Activated CD4-positive, alpha-beta T cell treated with anti-CD3 and anti-CD28 coated beads, Interleukin-2, amount 10 ng/mL, durations not matched to agents 7 days and 5 days (primary cell): Measurements from ENCODE around the gene SLC44A4. TPM values are rescaled to one million over a fixed set of nuclear protein-coding genes. Genes with fewer than 3 reads are reported as not detected.
"Not testable (repeated sequence)": the region's sequence is repeated elsewhere in the genome, so short reads cannot be mapped to it uniquely, and the experiment has no call there.

Source experiments
- CTCF ChIA-PET: fragments of 350-600 bp; sonication (Branson Sonifier 250); formaldehyde crosslinking; loops from one replicate; lab custom pipeline; 2021; ENCODE audit warnings: antibody characterized with exemption; lab: Charles Lee
- POLR2A ChIA-PET: fragments of 350-600 bp; sonication (Branson Sonifier 250); formaldehyde crosslinking; loops from one replicate; lab custom pipeline; 2021; ENCODE audit warnings: antibody characterized with exemption; lab: Charles Lee
- DNase-seq: peaks from one replicate; pipeline ENCODE4 v3.0.0-alpha.2; 2020
- H3K27ac Mint-ChIP-seq: one replicate; pipeline ENCODE4 v1.8.0; 2021; ENCODE audit warnings: mild to moderate bottlenecking, moderate library complexity, mixed read lengths
- H3K27me3 Mint-ChIP-seq: one replicate; pipeline ENCODE4 v1.8.0; 2021; ENCODE audit warnings: mixed read lengths
- H3K36me3 Mint-ChIP-seq: one replicate; pipeline ENCODE4 v1.8.0; 2021; ENCODE audit warnings: low read depth, mixed read lengths
- H3K4me1 Mint-ChIP-seq: one replicate; pipeline ENCODE4 v1.8.0; 2021; ENCODE audit warnings: mixed read lengths
- H3K4me3 Mint-ChIP-seq: one replicate; pipeline ENCODE4 v1.8.0; 2021; ENCODE audit warnings: mild to moderate bottlenecking, moderate library complexity, mixed read lengths
- H3K9me3 Mint-ChIP-seq: one replicate; pipeline ENCODE4 v1.8.0; 2021; ENCODE audit warnings: mixed read lengths
- total RNA-seq, 2 experiments: library from RNA; stranded (reverse); gene quantifications; one replicate each; pipeline ENCODE4 v1.2.3, GENCODE V29; 2021

The SLC44A4 gene
- total RNA-seq, 2 experiments from 2014 or later = 0.15 TPM; not detected in 1

DNA sequence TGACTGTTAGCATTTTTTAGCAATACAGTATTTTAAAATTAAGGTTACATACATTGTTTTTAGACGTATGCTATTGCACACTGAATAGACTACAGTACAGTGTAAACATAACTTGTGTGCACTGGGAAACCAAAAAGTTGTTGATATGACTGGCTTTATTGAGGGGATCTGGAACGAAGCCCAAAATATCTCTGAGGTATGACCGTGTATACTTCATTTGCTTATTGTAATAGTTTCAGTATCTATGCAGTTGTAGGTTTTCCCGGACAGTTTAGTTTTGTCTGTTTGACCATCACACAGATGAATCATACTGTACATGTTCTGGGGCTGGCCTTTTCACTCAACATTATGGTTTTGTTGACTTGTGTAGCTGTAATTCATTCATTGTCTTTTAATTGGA is 30.0 kb upstream of the SLC44A4 start:
- peaks cover 13% of the 10 kb centered on the region for H3K4me1 Mint-ChIP-seq
- ChIA-PET CTCF (interaction anchor here (0.6 kb wide), 3 partner anchors 42 to 244 kb away, joined by 3 to 4 read pairs (median 3); partner anchors contain the start of genes NELFE and SKIC2), POLR2A (interaction anchor here (0.7 kb wide), 1 partner anchor 340 kb away, joined by 3 read pairs; no protein-coding TSS in a partner anchor)
- H3K36me3 Mint-ChIP-seq = no peaks in the 10 kb centered on the region
- H3K4me3 Mint-ChIP-seq = no peak overlapping the region
- DNase-seq = no peak
- H3K9me3 Mint-ChIP-seq = no peaks in the 10 kb centered on the region
- peaks cover 10% of the 10 kb centered on the region for H3K27me3 Mint-ChIP-seq
- no peak overlapping the region for H3K27ac Mint-ChIP-seq

DNA sequence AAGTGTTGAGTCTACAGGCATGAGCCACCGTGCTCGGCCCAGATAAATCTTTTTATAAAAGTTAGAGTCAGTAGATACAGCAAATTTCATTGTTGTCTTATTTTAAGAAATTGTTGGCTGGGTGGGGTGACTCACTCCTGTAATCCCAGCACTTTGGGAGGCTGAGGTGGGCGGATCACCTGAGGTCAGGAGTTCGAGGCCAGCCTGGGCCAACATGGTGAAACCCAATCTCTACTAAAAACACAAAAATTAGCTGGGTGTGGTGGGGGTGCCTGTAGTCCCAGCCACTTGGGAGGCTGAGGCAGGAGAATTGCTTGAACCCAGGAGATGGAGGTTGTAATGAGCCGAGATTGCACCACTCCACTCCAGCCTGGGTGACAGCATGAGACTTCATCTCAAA is 29.5 kb upstream of the SLC44A4 start:
- not testable (repeated sequence) for H3K9me3 Mint-ChIP-seq, DNase-seq, H3K4me3 Mint-ChIP-seq, H3K36me3 Mint-ChIP-seq, H3K27ac Mint-ChIP-seq
- ChIA-PET POLR2A (interaction anchor here (0.7 kb wide), 1 partner anchor 340 kb away, joined by 3 read pairs; no protein-coding TSS in a partner anchor), CTCF (interaction anchor here (0.6 to 1.7 kb wide), 3 partner anchors 10 to 362 kb away, joined by 3 read pairs; partner anchors contain the start of genes ATP6V1G2, NELFE and SKIC2)
- H3K27me3 Mint-ChIP-seq = peaks cover 14% of the 10 kb centered on the region
- peaks cover 13% of the 10 kb centered on the region for H3K4me1 Mint-ChIP-seq

DNA sequence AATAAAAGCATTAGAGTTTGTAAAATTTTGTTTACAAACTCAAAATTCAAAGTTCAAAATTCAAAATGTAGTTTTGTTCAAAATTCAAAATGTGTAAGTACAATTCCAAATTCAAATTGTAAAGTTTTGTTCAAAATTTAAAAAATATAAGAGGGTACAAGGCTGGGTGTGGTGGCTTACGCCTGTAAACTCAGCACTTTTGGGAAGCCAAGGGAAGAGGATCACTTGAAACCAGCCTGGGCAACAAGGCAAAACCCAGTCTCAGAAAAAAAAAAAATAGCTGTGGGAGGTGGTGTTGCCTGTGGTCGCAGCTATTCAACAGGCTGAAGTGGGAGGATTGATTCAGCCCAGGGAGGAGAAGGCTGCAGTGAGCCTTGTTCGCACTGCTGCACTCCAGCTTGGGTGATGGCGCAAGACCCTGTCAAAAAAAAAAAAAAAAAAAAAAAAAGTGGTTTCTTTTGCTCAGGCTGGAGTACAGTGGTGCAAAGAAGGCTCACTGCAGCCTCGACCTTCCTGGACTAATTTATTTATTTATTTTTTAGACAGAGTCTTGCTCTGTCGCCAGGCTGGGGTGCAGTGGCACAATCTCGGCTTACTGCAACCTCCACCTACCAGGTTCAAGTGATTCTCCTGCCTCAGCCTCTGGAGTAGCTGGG is 28.5 kb upstream of the SLC44A4 start:
- Mint-ChIP-seq H3K27ac (no peak overlapping the region), H3K4me3 (no peak overlapping the region), H3K4me1 (peaks cover 21% of the 10 kb centered on the region), H3K27me3 (peaks cover 14% of the 10 kb centered on the region), H3K36me3 (no peaks in the 10 kb centered on the region), H3K9me3 (no peaks in the 10 kb centered on the region)
- ChIA-PET CTCF (interaction anchor here (0.6 to 1.7 kb wide), 3 partner anchors 11 to 570 kb away, joined by 3 to 4 read pairs (median 3); partner anchors contain the start of gene ATP6V1G2), POLR2A (no interaction called here)
- DNase-seq = no peak

DNA sequence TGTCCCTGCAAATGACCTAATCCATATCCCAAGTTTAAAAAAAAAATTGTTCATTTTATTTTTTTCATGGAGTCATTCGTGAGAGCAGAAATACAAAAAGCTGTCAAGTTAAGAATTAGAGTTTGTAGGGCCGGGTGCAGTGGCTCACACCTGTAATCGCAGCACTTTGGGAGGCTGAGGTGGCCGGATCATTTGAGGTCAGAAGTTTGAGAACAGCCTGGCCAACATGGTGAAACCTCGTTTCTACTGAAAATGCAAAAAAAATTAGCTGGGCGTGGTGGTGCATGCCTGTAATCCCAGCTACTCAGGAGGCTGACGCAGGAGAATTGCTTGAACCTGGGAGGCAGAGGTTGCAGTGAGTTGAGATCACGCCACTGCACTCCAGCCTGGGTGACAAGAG is 27.9 kb upstream of the SLC44A4 start:
- CTCF ChIA-PET = interaction anchor here (0.6 to 1.7 kb wide), 3 partner anchors 11 to 571 kb away, joined by 3 to 4 read pairs (median 4); no protein-coding TSS in a partner anchor
- H3K4me3 Mint-ChIP-seq, H3K27ac Mint-ChIP-seq, DNase-seq, H3K9me3 Mint-ChIP-seq, POLR2A ChIA-PET, H3K36me3 Mint-ChIP-seq: not testable (repeated sequence)
- H3K4me1 Mint-ChIP-seq = peaks cover 21% of the 10 kb centered on the region
- H3K27me3 Mint-ChIP-seq = peaks cover 14% of the 10 kb centered on the region

DNA sequence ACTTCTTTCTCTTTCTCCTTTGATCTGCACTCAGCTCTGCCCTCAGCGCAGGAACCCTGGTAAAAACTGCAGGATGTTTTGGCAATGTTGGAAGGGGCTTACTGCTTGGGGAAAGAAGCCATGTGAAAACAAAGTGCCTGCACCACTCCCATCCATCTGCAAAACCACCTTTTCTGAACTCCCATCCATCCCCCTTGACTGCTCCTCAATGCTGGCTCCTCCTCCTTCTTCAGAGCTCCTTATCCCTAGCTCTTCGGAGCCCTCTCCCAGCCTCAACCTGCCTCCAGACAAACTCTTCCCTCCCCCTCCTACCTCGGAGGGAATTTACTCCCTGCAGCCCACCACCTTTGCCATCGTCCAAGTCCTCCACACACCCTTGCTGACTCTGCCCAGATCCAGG is 27.3 kb upstream of the SLC44A4 start:
- DNase-seq = no peak
- Mint-ChIP-seq H3K4me1 (peaks cover 20% of the 10 kb centered on the region), H3K36me3 (no peaks in the 10 kb centered on the region), H3K27ac (no peak overlapping the region), H3K4me3 (peak overlapping the region; percentile 9), H3K27me3 (peaks cover 14% of the 10 kb centered on the region), H3K9me3 (no peaks in the 10 kb centered on the region)
- POLR2A ChIA-PET = no interaction called here
- CTCF ChIA-PET = interaction anchor here (0.8 kb wide), 1 partner anchor 47 kb away, joined by 4 read pairs; no protein-coding TSS in a partner anchor

DNA sequence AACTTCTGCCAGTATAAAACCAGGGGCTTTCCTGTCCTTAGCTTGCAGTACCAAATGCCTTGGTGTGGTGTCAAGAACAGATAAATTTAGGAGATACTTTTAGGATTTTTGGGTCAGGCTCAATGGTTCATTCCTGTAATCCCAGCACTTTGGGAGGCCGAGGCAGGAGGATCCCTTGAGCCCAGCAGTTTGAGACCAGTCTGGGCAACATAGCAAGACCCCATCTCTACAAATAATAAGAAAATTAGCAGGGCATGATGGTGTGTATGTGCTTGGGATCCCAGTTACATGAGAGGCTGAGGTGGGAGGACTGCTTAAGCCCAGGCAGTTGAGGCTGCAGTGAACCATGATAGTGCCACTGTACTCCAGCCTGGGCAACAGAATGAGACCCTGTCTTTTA is 26.2 kb upstream of the SLC44A4 start:
- no peaks in the 10 kb centered on the region for H3K9me3 Mint-ChIP-seq
- DNase-seq = no peak
- no peaks in the 10 kb centered on the region for H3K36me3 Mint-ChIP-seq
- ChIA-PET POLR2A (no interaction called here), CTCF (interaction anchor here (1.0 kb wide), 1 partner anchor 13 kb away, joined by 4 read pairs; no protein-coding TSS in a partner anchor)
- H3K4me3 Mint-ChIP-seq = no peak overlapping the region
- H3K27ac Mint-ChIP-seq = no peak overlapping the region
- H3K4me1 Mint-ChIP-seq = peaks cover 16% of the 10 kb centered on the region
- H3K27me3 Mint-ChIP-seq = peaks cover 14% of the 10 kb centered on the region

DNA sequence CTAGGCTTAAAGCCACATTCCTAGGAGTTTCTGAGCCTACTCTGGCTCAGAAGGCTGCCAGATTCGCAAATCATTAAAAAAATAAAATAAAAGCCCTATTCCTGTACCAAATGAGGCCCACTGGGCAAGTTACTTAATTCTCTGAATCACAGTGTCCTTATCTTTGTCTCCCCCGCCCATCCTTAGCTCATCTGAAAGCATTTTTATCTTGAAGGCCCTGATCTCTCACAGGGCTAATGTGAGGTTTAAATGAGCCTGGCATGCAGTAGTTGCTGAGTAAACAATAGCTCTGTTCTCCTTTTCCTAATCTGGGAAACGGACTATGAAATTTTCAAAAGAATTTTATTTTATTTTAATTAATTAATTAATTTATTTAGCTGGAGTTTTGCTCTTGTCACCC is 25.2 kb upstream of the SLC44A4 start:
- Mint-ChIP-seq H3K4me3 (no peak overlapping the region), H3K27me3 (peaks cover 14% of the 10 kb centered on the region), H3K4me1 (peaks cover 27% of the 10 kb centered on the region), H3K36me3 (no peaks in the 10 kb centered on the region), H3K9me3 (no peaks in the 10 kb centered on the region), H3K27ac (no peak overlapping the region)
- CTCF ChIA-PET = interaction anchor here (1.0 kb wide), 1 partner anchor 14 kb away, joined by 4 read pairs; no protein-coding TSS in a partner anchor
- POLR2A ChIA-PET = interaction anchor here (0.5 to 0.6 kb wide), 2 partner anchors 27 to 239 kb away, joined by 3 read pairs; partner anchors contain the start of gene GPANK1
- DNase-seq = no peak

DNA sequence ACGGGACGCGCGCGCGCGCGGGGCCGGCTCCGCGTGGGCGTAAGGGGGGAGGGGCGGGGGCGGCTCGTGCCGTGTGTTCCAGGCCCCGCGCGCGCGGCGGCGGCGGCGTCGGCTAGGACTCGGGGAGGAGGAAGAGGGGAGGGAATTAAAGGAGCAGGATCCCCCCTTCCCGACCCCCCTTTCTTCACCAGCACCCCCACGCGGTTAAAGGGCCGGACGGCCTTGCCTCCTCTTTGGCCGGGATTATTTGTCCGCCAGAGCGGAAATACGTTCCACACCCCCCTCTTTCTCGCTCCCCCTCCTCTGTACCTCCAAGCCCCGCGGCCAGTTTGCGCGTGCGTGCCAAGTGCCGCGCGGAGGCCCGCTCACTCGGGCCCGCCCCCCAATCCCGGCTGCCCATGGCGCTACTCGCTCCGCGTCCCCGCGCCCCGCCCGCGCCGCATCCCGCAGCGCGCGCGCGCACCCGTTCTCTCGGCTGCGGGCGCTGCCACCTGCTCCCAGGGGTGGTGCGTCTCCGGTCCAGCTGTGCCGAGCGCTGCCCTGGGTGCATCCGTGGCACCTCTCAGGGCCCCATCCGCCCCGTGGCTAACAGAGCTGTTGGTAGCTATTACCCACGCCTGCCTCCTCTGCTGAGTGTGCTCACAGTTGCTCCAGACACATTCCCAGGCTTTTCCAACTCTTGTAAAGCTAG is 23.3 kb upstream of the SLC44A4 start, which contains the start of gene ZBTB12:
Gene ZBTB12, minus strand, starts transcription at position 134 of the 691 bp plus-strand sequence. CDS start 781 bp downstream, outside the sequence.
- H3K27ac Mint-ChIP-seq = peak within 1 kb of the TSS; percentile 78

DNA sequence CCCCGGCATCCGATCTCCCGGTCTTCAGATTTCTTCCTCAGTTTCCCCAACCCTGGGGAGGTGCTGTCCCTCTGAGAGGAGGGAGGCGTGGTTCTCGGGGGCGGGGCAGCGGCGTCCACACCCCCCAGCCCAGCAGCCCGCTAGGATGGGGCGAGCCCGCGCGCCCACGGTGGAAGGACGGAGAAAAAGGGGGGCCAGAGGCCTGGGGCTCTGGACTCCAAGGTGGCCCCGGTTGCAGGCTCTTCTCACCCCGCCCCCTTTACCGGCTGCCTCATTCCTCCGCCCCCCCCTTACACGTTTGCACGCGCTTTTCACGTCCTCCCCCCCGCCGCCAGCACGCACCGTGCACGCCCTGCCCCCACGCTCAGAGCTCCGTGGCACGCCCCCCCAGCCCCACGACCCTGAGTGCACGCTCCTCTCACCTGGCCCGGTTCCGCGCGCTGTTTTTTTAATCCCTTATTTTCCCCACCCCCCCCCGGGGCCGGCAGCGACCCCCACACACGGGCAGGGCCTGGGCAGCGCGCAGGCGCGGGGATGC is 22.7 kb upstream of the SLC44A4 start:
- Mint-ChIP-seq H3K9me3 (no peaks in the 10 kb centered on the region), H3K27me3 (peaks cover 14% of the 10 kb centered on the region), H3K36me3 (peaks cover 5% of the 10 kb centered on the region), H3K4me3 (peak overlapping the region; percentile 56), H3K4me1 (peaks cover 32% of the 10 kb centered on the region), H3K27ac (no peak overlapping the region)
- DNase-seq = peak; percentile 63
- ChIA-PET CTCF (no interaction called here), POLR2A (no interaction called here)

More for the DNA sequence above, 23.3 kb upstream of the SLC44A4 start, which contains the start of gene ZBTB12:
- CTCF ChIA-PET = no interaction called here
- Mint-ChIP-seq H3K27me3 (peaks cover 14% of the 10 kb centered on the region), H3K4me3 (peak within 1 kb of the TSS; percentile 74), H3K4me1 (peaks cover 30% of the 10 kb centered on the region), H3K36me3 (peaks cover 5% of the 10 kb centered on the region), H3K9me3 (no peaks in the 10 kb centered on the region)
- POLR2A ChIA-PET = no interaction called here
- DNase-seq = peak; percentile 80

DNA sequence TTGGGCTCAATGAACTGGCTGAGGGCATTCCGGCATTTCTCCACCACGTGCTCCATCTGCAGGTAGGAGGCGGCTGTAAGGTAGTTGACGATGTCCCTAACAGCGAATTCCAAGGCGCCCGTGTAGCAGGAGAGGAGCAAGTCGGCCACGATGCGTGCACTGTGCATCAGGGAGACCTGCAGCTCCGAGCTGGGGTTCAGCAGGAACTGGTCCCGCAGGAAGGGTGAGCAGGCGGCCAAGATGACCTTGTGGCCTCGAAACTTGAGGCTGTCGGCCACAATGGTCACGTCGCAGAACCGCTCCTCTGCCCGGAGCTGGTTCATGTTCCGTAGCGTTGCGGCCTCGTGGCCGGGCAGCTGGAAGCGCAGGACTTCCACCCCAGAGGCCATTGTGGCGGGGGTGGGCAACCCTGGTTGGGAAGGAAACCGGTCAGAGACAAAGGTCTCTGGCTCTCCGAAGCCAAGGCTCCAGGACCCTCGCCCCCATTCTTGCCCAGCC is 22.2 kb upstream of the SLC44A4 start:
- H3K36me3 Mint-ChIP-seq = peaks cover 7% of the 10 kb centered on the region
- ChIA-PET POLR2A (no interaction called here), CTCF (interaction anchor here (0.6 kb wide), 1 partner anchor 195 kb away, joined by 3 read pairs; no protein-coding TSS in a partner anchor)
- no peak overlapping the region for H3K27ac Mint-ChIP-seq
- no peaks in the 10 kb centered on the region for H3K9me3 Mint-ChIP-seq
- H3K4me1 Mint-ChIP-seq = peaks cover 34% of the 10 kb centered on the region
- DNase-seq = no peak
- peaks cover 9% of the 10 kb centered on the region for H3K27me3 Mint-ChIP-seq
- H3K4me3 Mint-ChIP-seq = peak overlapping the region; percentile 56

DNA sequence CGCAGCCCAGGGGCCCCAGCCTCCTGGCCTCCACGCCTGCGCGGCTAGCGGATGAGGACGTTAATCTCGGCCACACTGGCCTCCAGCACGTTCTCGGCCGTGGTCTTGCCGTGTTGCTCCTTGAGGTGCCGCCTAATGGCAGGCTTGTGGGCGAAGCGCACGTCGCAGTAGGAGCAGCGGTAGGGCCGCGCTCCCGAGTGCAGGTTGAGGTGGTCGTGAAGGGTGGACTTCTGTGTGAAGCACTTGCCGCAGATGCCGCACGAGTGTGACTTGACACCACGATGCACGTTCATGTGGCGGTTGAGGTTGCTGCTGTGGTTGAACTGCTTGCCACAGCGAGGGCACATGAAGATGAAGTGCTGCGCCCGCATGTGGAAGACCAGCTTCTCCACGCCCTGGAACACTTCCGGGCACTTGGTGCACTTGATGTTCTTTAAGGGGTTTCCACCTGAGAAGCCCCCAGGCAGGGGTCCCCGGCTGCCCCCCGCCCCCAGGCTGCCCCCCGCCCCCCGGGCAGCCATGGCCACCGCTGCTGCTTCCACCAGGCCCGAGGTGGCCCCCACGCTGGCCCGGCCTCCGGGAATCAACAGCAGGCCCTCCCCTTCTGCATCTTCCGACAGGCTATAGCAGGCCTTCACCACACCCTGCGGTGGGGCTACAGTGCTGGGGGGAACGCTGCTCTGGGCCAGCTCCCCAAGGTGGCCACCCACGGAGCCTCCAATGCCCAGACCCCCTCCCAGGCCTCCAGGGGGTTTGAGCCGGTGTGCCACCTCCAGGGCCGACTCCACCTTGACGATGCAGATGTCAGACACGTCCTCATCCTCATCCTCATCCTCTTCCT is 21.3 kb upstream of the SLC44A4 start:
- DNase-seq = no peak
- POLR2A ChIA-PET = no interaction called here
- no peak overlapping the region for H3K27ac Mint-ChIP-seq

More for the DNA sequence above, 21.3 kb upstream of the SLC44A4 start:
- CTCF ChIA-PET = interaction anchor here (0.6 kb wide), 1 partner anchor 194 kb away, joined by 3 read pairs; no protein-coding TSS in a partner anchor
- Mint-ChIP-seq H3K9me3 (no peaks in the 10 kb centered on the region), H3K36me3 (peaks cover 11% of the 10 kb centered on the region), H3K4me3 (peak overlapping the region; percentile 40), H3K27me3 (peaks cover 9% of the 10 kb centered on the region), H3K4me1 (peaks cover 39% of the 10 kb centered on the region)
